Stimulated activated memory B cell treated with anti-CD40 and anti-IgM and Interleukin-4, amounts not matched to agents 10 μg/mL and 1 μg/mL and 100 μg/mL, for 72 hours (primary cell): ENCODE data around the gene SH3BGRL2.
"Not testable (repeated sequence)": the region's sequence is repeated elsewhere in the genome, so short reads cannot be mapped to it uniquely, and the experiment has no call there.

ENCODE experiments used
- ATAC-seq: fragments of 150-1000 bp; cut with Tn5 transposase; 2 replicates; pipeline ENCODE4 v1.10.0; 2021
- H3K27ac Mint-ChIP-seq: one replicate; pipeline ENCODE4 v1.8.0; 2022; ENCODE audit warnings: mild to moderate bottlenecking, mixed read lengths
- H3K27me3 Mint-ChIP-seq: one replicate; pipeline ENCODE4 v1.8.0; 2022; ENCODE audit warnings: mixed read lengths
- H3K36me3 Mint-ChIP-seq: one replicate; pipeline ENCODE4 v1.8.0; 2022; ENCODE audit warnings: mixed read lengths
- H3K4me1 Mint-ChIP-seq: one replicate; pipeline ENCODE4 v1.8.0; 2022; ENCODE audit warnings: mixed read lengths
- H3K4me3 Mint-ChIP-seq: one replicate; pipeline ENCODE4 v1.8.0; 2022; ENCODE audit warnings: mild to moderate bottlenecking, moderate library complexity, mixed read lengths
- H3K9me3 Mint-ChIP-seq: one replicate; pipeline ENCODE4 v1.8.0; 2022; ENCODE audit warnings: mixed read lengths

The SH3BGRL2 gene

GRCh38 chr6:79657238-79657637 is 26.1 kb downstream of the SH3BGRL2 start:
- no peaks in the 10 kb centered on the region for H3K4me1 Mint-ChIP-seq
- H3K4me3 Mint-ChIP-seq: no peak overlapping the region
- no peak overlapping the region for H3K27ac Mint-ChIP-seq
- H3K27me3 Mint-ChIP-seq: peaks cover 12% of the 10 kb centered on the region
- H3K36me3 Mint-ChIP-seq: no peaks in the 10 kb centered on the region
- no peak for ATAC-seq
- H3K9me3 Mint-ChIP-seq: peaks cover 8% of the 10 kb centered on the region

- H3K27me3 Mint-ChIP-seq: peaks cover 36% of the 10 kb centered on the region
- H3K9me3 Mint-ChIP-seq, H3K36me3 Mint-ChIP-seq, H3K4me1 Mint-ChIP-seq, H3K4me3 Mint-ChIP-seq, H3K27ac Mint-ChIP-seq, ATAC-seq: not testable (repeated sequence)
Observed at GRCh38 chr6:79663655-79664054, 32.5 kb downstream of the SH3BGRL2 start.

- ATAC-seq: peak; percentile 36
- Mint-ChIP-seq H3K4me1 (peaks cover under 1% of the 10 kb centered on the region), H3K36me3 (no peaks in the 10 kb centered on the region), H3K27me3 (peaks cover 36% of the 10 kb centered on the region), H3K4me3 (no peak overlapping the region), H3K9me3 (no peaks in the 10 kb centered on the region), H3K27ac (no peak overlapping the region)
Observed at GRCh38 chr6:79665725-79666551, 34.8 kb downstream of the SH3BGRL2 start.

GRCh38 chr6:79666634-79667033 is 35.5 kb downstream of the SH3BGRL2 start:
- ATAC-seq: no peak
- no peak overlapping the region for H3K27ac Mint-ChIP-seq

GRCh38 chr6:79668381-79668780 is 37.3 kb downstream of the SH3BGRL2 start:
- peaks cover 20% of the 10 kb centered on the region for H3K4me1 Mint-ChIP-seq

More at GRCh38 chr6:79666634-79667033, 35.5 kb downstream of the SH3BGRL2 start:
- Mint-ChIP-seq H3K27me3 (peaks cover 30% of the 10 kb centered on the region), H3K9me3 (no peaks in the 10 kb centered on the region), H3K4me3 (no peak overlapping the region), H3K4me1 (peaks cover 7% of the 10 kb centered on the region), H3K36me3 (no peaks in the 10 kb centered on the region)

GRCh38 chr6:79669766-79670165 is 38.6 kb downstream of the SH3BGRL2 start:
- H3K4me1 Mint-ChIP-seq: peaks cover 20% of the 10 kb centered on the region

More at GRCh38 chr6:79668381-79668780, 37.3 kb downstream of the SH3BGRL2 start:
- ATAC-seq: no peak
- Mint-ChIP-seq H3K36me3 (no peaks in the 10 kb centered on the region), H3K27ac (no peak overlapping the region), H3K27me3 (peaks cover 12% of the 10 kb centered on the region), H3K4me3 (no peak overlapping the region), H3K9me3 (no peaks in the 10 kb centered on the region)

GRCh38 chr6:79670789-79671188 is 39.7 kb downstream of the SH3BGRL2 start:
- Mint-ChIP-seq H3K4me3 (no peak overlapping the region), H3K36me3 (no peaks in the 10 kb centered on the region), H3K27me3 (no peaks in the 10 kb centered on the region), H3K9me3 (peaks cover 2% of the 10 kb centered on the region), H3K27ac (no peak overlapping the region), H3K4me1 (peaks cover 20% of the 10 kb centered on the region)
- ATAC-seq: no peak

More at GRCh38 chr6:79669766-79670165, 38.6 kb downstream of the SH3BGRL2 start:
- Mint-ChIP-seq H3K36me3 (no peaks in the 10 kb centered on the region), H3K27me3 (no peaks in the 10 kb centered on the region), H3K27ac (no peak overlapping the region), H3K9me3 (no peaks in the 10 kb centered on the region), H3K4me3 (no peak overlapping the region)
- no peak for ATAC-seq

GRCh38 chr6:79671600-79672266 is 40.6 kb downstream of the SH3BGRL2 start:
- H3K4me3 Mint-ChIP-seq: no peak overlapping the region
- H3K36me3 Mint-ChIP-seq: no peaks in the 10 kb centered on the region
- no peak overlapping the region for H3K27ac Mint-ChIP-seq
- no peaks in the 10 kb centered on the region for H3K27me3 Mint-ChIP-seq
- peaks cover 20% of the 10 kb centered on the region for H3K4me1 Mint-ChIP-seq
- H3K9me3 Mint-ChIP-seq: peaks cover 6% of the 10 kb centered on the region
- ATAC-seq: peak; percentile 29

GRCh38 chr6:79672631-79673111 is 41.5 kb downstream of the SH3BGRL2 start:
- no peak overlapping the region for H3K27ac Mint-ChIP-seq
- no peaks in the 10 kb centered on the region for H3K27me3 Mint-ChIP-seq
- H3K9me3 Mint-ChIP-seq: peaks cover 6% of the 10 kb centered on the region
- no peak overlapping the region for H3K4me3 Mint-ChIP-seq
- H3K36me3 Mint-ChIP-seq: no peaks in the 10 kb centered on the region
- peaks cover 20% of the 10 kb centered on the region for H3K4me1 Mint-ChIP-seq
- ATAC-seq: no peak

GRCh38 chr6:79673947-79674346 is 42.8 kb downstream of the SH3BGRL2 start:
- peak; percentile 7 for ATAC-seq
- Mint-ChIP-seq H3K36me3 (no peaks in the 10 kb centered on the region), H3K4me1 (peaks cover 20% of the 10 kb centered on the region)

GRCh38 chr6:79676785-79677736 is 45.9 kb downstream of the SH3BGRL2 start:
- no peak for ATAC-seq
- H3K4me3 Mint-ChIP-seq: no peak overlapping the region
- peaks cover 8% of the 10 kb centered on the region for H3K4me1 Mint-ChIP-seq
- H3K36me3 Mint-ChIP-seq: no peaks in the 10 kb centered on the region
- no peak overlapping the region for H3K27ac Mint-ChIP-seq
- no peaks in the 10 kb centered on the region for H3K27me3 Mint-ChIP-seq
- peaks cover 6% of the 10 kb centered on the region for H3K9me3 Mint-ChIP-seq

More at GRCh38 chr6:79673947-79674346, 42.8 kb downstream of the SH3BGRL2 start:
- peaks cover 6% of the 10 kb centered on the region for H3K9me3 Mint-ChIP-seq
- no peak overlapping the region for H3K4me3 Mint-ChIP-seq
- no peak overlapping the region for H3K27ac Mint-ChIP-seq
- no peaks in the 10 kb centered on the region for H3K27me3 Mint-ChIP-seq

GRCh38 chr6:79682682-79683081 is 51.6 kb downstream of the SH3BGRL2 start:
- H3K4me1 Mint-ChIP-seq, H3K4me3 Mint-ChIP-seq, H3K27ac Mint-ChIP-seq, H3K27me3 Mint-ChIP-seq, H3K9me3 Mint-ChIP-seq, H3K36me3 Mint-ChIP-seq, ATAC-seq: not testable (repeated sequence)

- peaks cover 3% of the 10 kb centered on the region for H3K9me3 Mint-ChIP-seq
Observed at GRCh38 chr6:79684876-79685275, 53.7 kb downstream of the SH3BGRL2 start.

GRCh38 chr6:79686707-79687309 is 55.7 kb downstream of the SH3BGRL2 start:
- Mint-ChIP-seq H3K4me3 (no peak overlapping the region), H3K9me3 (peaks cover 3% of the 10 kb centered on the region), H3K36me3 (no peaks in the 10 kb centered on the region), H3K4me1 (no peaks in the 10 kb centered on the region), H3K27me3 (no peaks in the 10 kb centered on the region), H3K27ac (no peak overlapping the region)
- ATAC-seq: no peak

More at GRCh38 chr6:79684876-79685275, 53.7 kb downstream of the SH3BGRL2 start:
- no peaks in the 10 kb centered on the region for H3K27me3 Mint-ChIP-seq
- H3K36me3 Mint-ChIP-seq: no peaks in the 10 kb centered on the region
- H3K27ac Mint-ChIP-seq: no peak overlapping the region
- no peak for ATAC-seq
- H3K4me1 Mint-ChIP-seq: no peaks in the 10 kb centered on the region
- no peak overlapping the region for H3K4me3 Mint-ChIP-seq
